Activated naive CD8-positive, alpha-beta T cell treated with anti-CD3 and anti-CD28 coated beads for 36 hours (primary cell): ENCODE results near the gene NOS1AP. TPM values are rescaled to one million over a fixed set of nuclear protein-coding genes. Genes with fewer than 3 reads are reported as not detected.
"Not testable (repeated sequence)": the region's sequence is repeated elsewhere in the genome, so short reads cannot be mapped to it uniquely, and the experiment has no call there.

Experiments used
- DNase-seq: peaks from one replicate; pipeline ENCODE4 v3.0.0; 2021
- H3K27ac Mint-ChIP-seq: one replicate; pipeline ENCODE4 v1.8.0; 2022; ENCODE audit warnings: mild to moderate bottlenecking, moderate library complexity, mixed read lengths
- H3K27me3 Mint-ChIP-seq: one replicate; pipeline ENCODE4 v1.8.0; 2022; ENCODE audit warnings: mild to moderate bottlenecking, mixed read lengths
- H3K36me3 Mint-ChIP-seq: one replicate; pipeline ENCODE4 v1.8.0; 2021; ENCODE audit warnings: mild to moderate bottlenecking, mixed read lengths
- H3K4me1 Mint-ChIP-seq: one replicate; pipeline ENCODE4 v1.8.0; 2021; ENCODE audit warnings: mixed read lengths
- H3K4me3 Mint-ChIP-seq: one replicate; pipeline ENCODE4 v1.8.0; 2022; ENCODE audit warnings: mild to moderate bottlenecking, moderate library complexity, mixed read lengths
- H3K9me3 Mint-ChIP-seq: one replicate; pipeline ENCODE4 v1.8.0; 2022; ENCODE audit warnings: mixed read lengths
- total RNA-seq, 2 experiments: library from RNA; stranded (reverse); gene quantifications; one replicate each; pipeline ENCODE4 v1.2.3, GENCODE V29; 2021

The NOS1AP gene
- total RNA-seq, 2 experiments from 2014 or later = 0.14 to 0.21 TPM

DNA sequence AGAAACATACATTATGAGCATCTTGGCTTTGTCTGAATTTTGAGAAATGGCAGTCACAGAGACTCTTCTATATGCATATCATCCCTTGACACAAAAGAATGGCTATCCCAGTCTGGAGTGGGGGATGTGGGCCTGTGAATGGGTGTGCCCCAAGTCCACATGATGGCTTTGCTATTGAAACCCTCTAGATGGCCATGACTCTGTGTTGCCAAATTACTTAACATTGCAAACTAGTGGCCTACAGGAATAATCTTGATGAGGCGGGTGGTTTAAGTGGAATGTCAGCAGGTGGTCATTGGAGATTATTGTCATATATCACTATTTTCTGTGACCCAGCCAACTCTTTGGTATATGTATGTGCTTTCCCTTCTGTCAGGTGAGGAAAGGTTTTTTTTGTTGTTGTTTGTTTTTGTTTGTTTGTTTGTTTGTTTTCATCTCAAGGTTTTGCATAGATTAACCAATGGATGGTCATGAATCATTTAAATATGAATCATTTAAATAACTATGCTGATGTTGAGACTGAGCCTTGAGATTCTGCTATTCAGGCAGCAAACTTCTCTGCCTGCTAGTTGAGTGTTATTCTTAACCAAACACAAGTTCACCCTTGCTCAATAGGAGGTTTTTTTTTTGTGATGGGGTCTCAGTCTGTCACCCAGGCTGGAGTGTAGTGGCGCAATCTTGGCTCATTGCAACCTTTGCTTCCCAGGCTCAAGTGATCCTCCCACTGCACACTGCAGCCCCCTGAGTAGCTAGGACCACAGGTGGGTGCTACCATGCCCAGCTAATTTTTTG is 103.0 kb downstream of the NOS1AP start:
- Mint-ChIP-seq H3K4me3 (no peak overlapping the region), H3K9me3 (no peaks in the 10 kb centered on the region), H3K4me1 (no peaks in the 10 kb centered on the region), H3K27me3 (peaks cover 16% of the 10 kb centered on the region), H3K36me3 (no peaks in the 10 kb centered on the region), H3K27ac (no peak overlapping the region)
- no peak for DNase-seq

DNA sequence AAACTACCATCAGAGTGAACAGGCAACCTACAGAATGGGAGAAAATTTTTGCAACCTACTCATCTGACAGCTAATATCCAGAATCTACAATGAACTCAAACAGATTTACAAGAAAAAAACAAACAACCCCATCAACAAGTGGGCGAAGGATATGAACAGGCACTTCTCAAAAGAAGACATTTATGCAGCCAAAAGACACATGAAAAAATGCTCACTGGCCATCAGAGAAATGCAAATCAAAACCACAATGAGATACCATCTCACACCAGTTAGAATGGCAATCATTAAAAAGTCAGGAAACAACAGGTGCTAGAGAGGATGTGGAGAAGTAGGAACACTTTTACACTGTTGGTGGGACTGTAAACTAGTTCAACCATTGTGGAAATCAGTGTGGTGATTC is 104.1 kb downstream of the NOS1AP start:
- not testable (repeated sequence) for H3K4me1 Mint-ChIP-seq, H3K4me3 Mint-ChIP-seq, H3K27me3 Mint-ChIP-seq, H3K9me3 Mint-ChIP-seq, H3K27ac Mint-ChIP-seq, DNase-seq, H3K36me3 Mint-ChIP-seq

DNA sequence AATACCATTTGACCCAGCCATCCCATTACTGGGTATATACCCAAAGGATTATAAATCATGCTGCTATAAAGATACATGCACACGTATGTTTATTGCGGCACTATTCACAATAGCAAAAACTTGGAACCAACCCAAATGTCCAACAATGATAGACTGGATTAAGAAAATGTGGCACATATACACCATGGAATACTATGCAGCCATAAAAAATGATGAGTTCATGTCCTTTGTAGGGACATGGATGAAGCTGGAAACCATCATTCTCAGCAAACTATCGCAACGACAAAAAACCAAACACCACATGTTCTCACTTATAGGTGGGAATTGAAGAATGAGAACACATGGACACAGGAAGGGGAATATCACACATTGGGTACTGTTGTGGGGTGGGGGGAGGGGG is 104.5 kb downstream of the NOS1AP start:
- H3K36me3 Mint-ChIP-seq, DNase-seq, H3K27ac Mint-ChIP-seq, H3K4me1 Mint-ChIP-seq, H3K4me3 Mint-ChIP-seq, H3K27me3 Mint-ChIP-seq, H3K9me3 Mint-ChIP-seq: not testable (repeated sequence)

DNA sequence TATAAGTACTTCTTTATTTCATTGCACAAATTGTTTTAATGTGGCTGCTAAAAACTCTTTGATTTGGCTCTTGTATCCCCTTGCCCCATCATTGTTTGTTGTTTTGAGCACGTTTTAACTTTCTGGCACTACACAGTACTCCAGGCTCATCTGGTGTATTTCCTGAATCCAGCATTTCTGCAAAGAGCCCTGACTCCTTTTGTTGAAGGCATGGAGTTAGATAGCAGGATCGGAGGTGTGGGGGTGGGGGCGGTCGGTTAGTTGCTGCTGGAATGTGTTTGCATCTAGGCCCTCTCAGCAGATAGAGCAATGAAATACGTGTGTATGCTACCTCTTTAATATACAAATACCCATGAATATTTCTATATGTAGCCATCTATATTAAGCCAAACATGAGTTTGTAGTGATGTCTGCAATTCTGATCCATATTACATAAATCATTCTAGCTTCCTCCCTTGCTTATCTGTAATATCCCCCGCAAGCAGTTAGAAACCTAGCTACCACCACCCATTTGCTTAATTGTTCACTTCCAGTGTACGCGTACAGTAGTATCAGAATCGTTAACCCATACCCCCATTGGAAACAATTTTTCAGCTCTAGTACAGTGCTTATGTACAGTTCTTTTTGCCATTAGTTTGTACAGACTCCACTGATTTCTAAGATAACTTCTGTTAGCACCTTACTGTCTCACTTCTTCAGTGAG is 106.0 kb downstream of the NOS1AP start:
- H3K9me3 Mint-ChIP-seq = no peaks in the 10 kb centered on the region
- no peak overlapping the region for H3K4me3 Mint-ChIP-seq
- DNase-seq = no peak
- H3K27ac Mint-ChIP-seq = no peak overlapping the region
- H3K36me3 Mint-ChIP-seq = no peaks in the 10 kb centered on the region
- peaks cover 10% of the 10 kb centered on the region for H3K27me3 Mint-ChIP-seq
- H3K4me1 Mint-ChIP-seq = no peaks in the 10 kb centered on the region

DNA sequence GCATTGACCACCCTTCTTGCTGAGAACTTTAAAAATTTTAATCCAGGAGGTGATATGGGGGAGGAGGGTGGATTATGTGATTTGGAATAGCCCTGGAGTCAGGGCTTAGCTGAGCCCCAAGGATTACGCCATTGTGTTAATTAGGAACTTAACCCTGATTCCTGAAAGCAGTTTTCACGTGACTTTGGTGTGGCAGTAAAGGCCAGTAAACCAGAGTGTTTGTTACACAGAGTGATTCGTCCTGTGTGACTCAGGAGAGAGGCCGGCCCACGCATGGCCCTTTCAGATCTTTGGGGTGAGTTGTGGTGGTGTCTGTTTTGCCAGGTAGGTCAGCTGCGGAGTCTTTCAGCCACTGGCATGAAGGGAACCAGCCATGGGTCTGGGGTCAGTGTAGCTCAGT is 107.6 kb downstream of the NOS1AP start:
- H3K4me1 Mint-ChIP-seq = no peaks in the 10 kb centered on the region

DNA sequence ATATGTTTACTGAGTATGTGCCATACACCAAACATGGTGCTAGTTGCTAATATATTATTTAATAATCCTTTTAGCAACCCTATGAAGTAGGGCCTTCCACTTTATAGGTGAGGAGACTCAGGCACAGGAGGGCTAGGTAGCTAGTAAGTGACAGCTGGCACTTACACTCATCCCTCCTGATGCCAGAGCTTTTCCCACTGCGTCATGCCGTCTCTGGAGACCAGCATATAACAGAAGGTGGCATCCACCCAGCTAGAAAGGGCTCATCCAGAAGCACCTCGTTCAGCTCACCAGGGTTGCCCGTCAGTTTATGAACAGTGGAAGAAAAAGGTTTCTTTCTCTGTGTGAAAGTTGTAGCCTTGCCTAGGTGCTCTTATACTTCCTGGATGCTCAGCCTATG is 108.9 kb downstream of the NOS1AP start:
- H3K9me3 Mint-ChIP-seq = no peaks in the 10 kb centered on the region
- DNase-seq = no peak
- peaks cover 10% of the 10 kb centered on the region for H3K27me3 Mint-ChIP-seq
- H3K4me1 Mint-ChIP-seq = no peaks in the 10 kb centered on the region
- no peak overlapping the region for H3K27ac Mint-ChIP-seq
- H3K4me3 Mint-ChIP-seq = no peak overlapping the region
- no peaks in the 10 kb centered on the region for H3K36me3 Mint-ChIP-seq

More for the DNA sequence above, 107.6 kb downstream of the NOS1AP start:
- Mint-ChIP-seq H3K27ac (no peak overlapping the region), H3K4me3 (no peak overlapping the region), H3K36me3 (no peaks in the 10 kb centered on the region), H3K9me3 (no peaks in the 10 kb centered on the region), H3K27me3 (peaks cover 10% of the 10 kb centered on the region)
- DNase-seq = no peak

DNA sequence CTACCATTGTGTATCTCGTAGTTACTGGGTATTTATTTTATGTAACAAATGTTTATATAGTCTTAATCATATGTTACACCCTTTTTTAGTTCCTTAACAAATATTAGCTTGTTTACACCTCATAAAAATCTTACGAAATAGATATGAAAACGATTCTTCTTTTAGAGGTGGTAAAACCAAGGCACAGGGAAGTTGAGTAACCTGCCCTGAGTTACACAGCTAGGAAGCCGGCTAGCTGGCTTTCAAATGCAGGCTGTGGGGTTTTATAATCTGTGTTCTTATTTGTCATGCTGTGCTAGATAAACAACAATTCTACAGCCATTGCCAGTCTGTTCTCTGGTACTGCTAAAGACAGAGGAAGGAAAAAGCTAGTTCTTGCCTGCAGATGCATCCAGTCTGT is 109.6 kb downstream of the NOS1AP start:
- H3K4me1 Mint-ChIP-seq = no peaks in the 10 kb centered on the region
- H3K9me3 Mint-ChIP-seq = no peaks in the 10 kb centered on the region
- H3K4me3 Mint-ChIP-seq = no peak overlapping the region
- no peak overlapping the region for H3K27ac Mint-ChIP-seq
- H3K36me3 Mint-ChIP-seq = no peaks in the 10 kb centered on the region
- H3K27me3 Mint-ChIP-seq = peaks cover 10% of the 10 kb centered on the region
- DNase-seq = no peak

DNA sequence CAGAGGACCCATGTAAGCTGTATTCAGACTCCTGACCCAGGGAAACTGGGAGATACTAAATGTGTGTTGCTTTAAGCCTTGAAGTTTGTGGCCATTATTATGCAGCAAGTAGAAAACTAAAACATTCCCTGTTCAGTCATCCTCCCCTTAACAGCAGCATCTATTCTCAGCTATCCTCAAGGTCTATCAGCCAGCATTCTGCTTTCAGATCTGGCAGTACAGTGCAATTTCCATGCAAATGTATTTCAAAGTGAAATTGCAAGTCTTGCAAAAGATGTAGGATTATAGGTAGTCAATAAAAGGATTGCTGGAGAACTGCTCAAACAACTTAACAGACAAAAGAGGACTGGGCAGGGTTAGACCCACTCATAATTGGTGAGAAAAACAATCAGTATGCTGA is 111.3 kb downstream of the NOS1AP start:
- H3K4me1 Mint-ChIP-seq = no peaks in the 10 kb centered on the region
- DNase-seq = no peak
- no peaks in the 10 kb centered on the region for H3K36me3 Mint-ChIP-seq
- H3K27me3 Mint-ChIP-seq = peaks cover 10% of the 10 kb centered on the region
- no peaks in the 10 kb centered on the region for H3K9me3 Mint-ChIP-seq
- no peak overlapping the region for H3K4me3 Mint-ChIP-seq
- H3K27ac Mint-ChIP-seq = no peak overlapping the region

DNA sequence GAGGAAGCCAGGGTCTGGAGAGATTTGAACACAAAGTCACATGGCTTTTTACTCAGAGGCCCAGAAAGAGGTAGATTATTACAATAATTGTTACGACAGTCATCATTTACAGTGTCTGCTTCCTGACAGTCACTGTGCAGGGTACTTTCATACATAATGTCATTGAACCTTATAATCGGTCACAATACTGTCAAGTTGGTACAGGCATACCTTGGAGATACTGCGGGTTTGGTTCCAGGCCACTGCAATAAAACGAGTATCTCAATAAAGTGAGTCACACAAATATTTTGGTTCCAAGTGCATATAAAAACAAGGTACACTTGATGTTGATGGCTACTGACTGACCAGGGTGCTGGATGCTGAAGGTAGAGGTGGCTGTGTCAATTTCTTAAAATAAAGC is 112.6 kb downstream of the NOS1AP start:
- Mint-ChIP-seq H3K36me3 (no peaks in the 10 kb centered on the region), H3K27me3 (peaks cover 7% of the 10 kb centered on the region)
- DNase-seq = no peak

DNA sequence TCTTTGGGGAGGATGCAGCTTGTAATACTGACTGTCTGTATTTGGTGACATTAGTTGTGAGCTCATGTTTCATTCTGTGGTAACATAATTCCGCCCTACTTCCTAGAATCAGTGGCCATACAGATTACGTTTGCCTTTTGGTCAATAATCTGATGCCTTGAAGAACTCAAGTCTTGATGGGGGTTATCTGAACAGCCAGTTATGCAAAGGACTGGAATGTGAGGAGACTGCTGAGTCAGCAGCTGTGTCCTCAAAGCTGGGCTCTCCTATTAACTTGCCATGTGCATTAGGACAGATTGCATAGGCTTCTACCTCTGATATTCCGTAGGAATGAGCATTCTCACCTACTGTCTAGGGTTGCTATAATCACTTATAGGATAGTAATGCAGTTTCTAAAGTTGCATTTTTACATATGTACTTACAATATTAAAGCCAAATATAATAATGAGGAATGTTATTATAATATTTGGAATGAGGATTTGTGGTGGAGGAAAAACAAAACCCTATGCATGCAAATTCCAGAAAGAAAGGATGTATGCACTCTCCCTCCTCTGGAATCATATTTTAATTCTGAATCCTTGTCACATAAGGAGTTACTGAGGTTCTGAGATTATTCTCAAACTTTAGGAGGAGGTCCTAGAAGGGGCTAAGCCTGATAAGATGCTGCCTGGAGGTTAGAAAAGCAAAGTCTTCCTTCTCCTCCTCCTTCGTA is 116.0 kb downstream of the NOS1AP start:
- peaks cover 2% of the 10 kb centered on the region for H3K9me3 Mint-ChIP-seq
- no peaks in the 10 kb centered on the region for H3K36me3 Mint-ChIP-seq
- no peaks in the 10 kb centered on the region for H3K4me1 Mint-ChIP-seq
- H3K4me3 Mint-ChIP-seq = no peak overlapping the region
- no peaks in the 10 kb centered on the region for H3K27me3 Mint-ChIP-seq
- H3K27ac Mint-ChIP-seq = no peak overlapping the region
- DNase-seq = no peak

More for the DNA sequence above, 112.6 kb downstream of the NOS1AP start:
- no peaks in the 10 kb centered on the region for H3K4me1 Mint-ChIP-seq
- H3K9me3 Mint-ChIP-seq = peaks cover 2% of the 10 kb centered on the region
- H3K4me3 Mint-ChIP-seq = no peak overlapping the region
- H3K27ac Mint-ChIP-seq = no peak overlapping the region

DNA sequence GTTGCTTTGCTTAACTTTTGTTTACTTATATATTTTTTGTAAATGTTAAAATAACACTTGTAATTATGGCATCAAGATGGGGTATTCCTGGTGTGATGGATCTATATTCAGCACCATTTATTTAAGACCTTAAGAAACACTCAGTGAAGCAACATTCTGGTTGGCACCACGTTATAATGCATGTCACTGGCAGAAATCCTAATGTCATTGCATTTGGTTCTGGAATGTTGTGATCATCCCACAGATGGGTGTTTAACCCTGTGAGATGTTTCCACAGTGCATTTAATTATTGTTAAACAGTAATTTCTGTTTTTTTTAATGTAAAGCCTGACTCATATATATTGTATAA is 116.5 kb downstream of the NOS1AP start:
- Mint-ChIP-seq H3K27ac (no peak overlapping the region), H3K36me3 (no peaks in the 10 kb centered on the region), H3K27me3 (no peaks in the 10 kb centered on the region), H3K9me3 (peaks cover 2% of the 10 kb centered on the region), H3K4me3 (no peak overlapping the region), H3K4me1 (no peaks in the 10 kb centered on the region)
- no peak for DNase-seq

DNA sequence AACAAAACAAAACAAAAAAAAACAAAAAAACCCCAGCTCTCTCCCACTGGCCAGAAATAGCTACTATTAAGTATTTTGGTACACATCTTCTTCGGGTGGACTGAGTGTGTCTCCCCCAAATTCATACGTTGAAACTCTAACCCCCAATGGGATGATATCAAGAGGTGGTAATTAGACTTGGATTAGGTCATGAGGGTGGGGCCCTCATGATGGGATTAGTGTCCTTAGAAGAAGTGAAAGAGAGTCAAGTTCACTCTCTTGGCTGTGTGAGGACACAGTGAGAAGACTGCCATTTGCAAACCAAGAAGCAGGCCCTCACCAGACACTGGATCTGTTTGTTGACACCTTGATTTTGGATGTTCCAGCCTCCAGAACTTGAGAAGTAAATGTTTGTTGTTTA is 116.9 kb downstream of the NOS1AP start:
- H3K36me3 Mint-ChIP-seq = no peaks in the 10 kb centered on the region
- H3K27me3 Mint-ChIP-seq = no peaks in the 10 kb centered on the region
- no peak overlapping the region for H3K4me3 Mint-ChIP-seq
- no peak overlapping the region for H3K27ac Mint-ChIP-seq
- no peaks in the 10 kb centered on the region for H3K4me1 Mint-ChIP-seq
- H3K9me3 Mint-ChIP-seq = peaks cover 2% of the 10 kb centered on the region
- DNase-seq = no peak

DNA sequence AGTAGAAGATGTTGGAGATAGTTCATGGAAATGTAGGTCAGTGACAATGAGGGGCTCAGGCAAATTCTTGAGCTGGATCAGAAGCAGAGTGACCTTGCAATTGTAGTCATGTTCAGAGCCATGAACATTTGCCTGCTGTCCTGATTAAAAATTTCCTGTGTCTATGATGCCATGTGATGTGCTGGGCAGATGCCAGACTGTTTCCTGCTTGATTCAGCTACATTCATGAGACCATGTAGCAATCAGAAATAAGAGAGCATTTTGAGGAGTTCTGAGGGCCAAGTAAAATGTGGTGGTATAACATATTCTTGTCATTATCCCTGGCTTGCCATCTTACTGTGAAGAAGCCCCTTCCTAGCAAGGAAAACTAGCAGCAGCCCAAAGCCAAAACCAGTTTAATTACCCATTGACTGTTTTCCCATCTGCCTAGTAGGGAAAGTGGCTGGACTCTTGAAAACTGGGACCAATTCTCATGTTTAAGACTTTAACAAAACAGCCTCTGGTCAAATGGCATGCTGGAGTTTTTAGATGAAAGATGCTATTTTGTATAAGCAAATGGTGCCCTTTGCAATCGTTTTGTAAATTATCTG is 118.3 kb downstream of the NOS1AP start:
- Mint-ChIP-seq H3K4me3 (no peak overlapping the region), H3K27me3 (no peaks in the 10 kb centered on the region), H3K27ac (no peak overlapping the region), H3K4me1 (no peaks in the 10 kb centered on the region), H3K36me3 (no peaks in the 10 kb centered on the region), H3K9me3 (peaks cover 2% of the 10 kb centered on the region)
- DNase-seq = no peak

DNA sequence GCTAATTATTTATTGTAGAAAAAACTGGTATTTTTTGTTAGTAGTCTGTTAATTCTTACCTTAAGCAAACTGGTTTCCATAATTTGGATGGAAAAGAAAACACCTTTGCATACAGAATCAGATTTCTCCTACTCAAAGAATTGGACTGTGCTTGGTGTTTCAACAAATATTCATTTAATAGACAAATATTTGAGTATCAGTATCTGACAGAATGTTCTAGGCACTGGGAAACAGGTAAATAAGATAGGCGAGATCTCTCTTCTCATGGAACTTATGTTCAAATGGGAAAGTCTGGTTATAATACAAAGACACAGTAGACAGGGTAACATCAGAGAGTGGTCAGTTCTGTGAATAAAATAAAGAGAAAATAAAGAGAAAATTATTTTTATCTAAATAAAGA is 119.9 kb downstream of the NOS1AP start:
- DNase-seq = no peak
- peaks cover 2% of the 10 kb centered on the region for H3K9me3 Mint-ChIP-seq
- H3K4me3 Mint-ChIP-seq = no peak overlapping the region
- H3K27ac Mint-ChIP-seq = no peak overlapping the region
- H3K36me3 Mint-ChIP-seq = no peaks in the 10 kb centered on the region
- no peaks in the 10 kb centered on the region for H3K27me3 Mint-ChIP-seq
- no peaks in the 10 kb centered on the region for H3K4me1 Mint-ChIP-seq
